ENCODE data around the gene PTGR2. TPM values are rescaled to one million over a fixed set of nuclear protein-coding genes. Genes with fewer than 3 reads are reported as not detected.
"Not testable (repeated sequence)": the region's sequence is repeated elsewhere in the genome, so short reads cannot be mapped to it uniquely, and the experiment has no call there.

The PTGR2 gene
- total RNA-seq, 3 donors from 2014 or later, result 11.4 to 23.2 (median 17.2) TPM

GRCh38 chr14:73863209-73863608 lies 11.6 kb downstream of the PTGR2 start:
- H3K9me3 ChIP-seq, result no peaks in the 10 kb centered on the region
- intact Hi-C loops (cut with DNase I, micrococcal nuclease), result no loop called here
- no peaks in the 10 kb centered on the region for H3K36me3 ChIP-seq (ENCODE audit: low read depth)
- H3K4me3 ChIP-seq, result no peak overlapping the region
- no peak for DNase-seq
- ATAC-seq, result no peak
- H3K4me1 ChIP-seq (ENCODE audit: low read depth), result no peaks in the 10 kb centered on the region
- TF ChIP-seq, protein P1, sequence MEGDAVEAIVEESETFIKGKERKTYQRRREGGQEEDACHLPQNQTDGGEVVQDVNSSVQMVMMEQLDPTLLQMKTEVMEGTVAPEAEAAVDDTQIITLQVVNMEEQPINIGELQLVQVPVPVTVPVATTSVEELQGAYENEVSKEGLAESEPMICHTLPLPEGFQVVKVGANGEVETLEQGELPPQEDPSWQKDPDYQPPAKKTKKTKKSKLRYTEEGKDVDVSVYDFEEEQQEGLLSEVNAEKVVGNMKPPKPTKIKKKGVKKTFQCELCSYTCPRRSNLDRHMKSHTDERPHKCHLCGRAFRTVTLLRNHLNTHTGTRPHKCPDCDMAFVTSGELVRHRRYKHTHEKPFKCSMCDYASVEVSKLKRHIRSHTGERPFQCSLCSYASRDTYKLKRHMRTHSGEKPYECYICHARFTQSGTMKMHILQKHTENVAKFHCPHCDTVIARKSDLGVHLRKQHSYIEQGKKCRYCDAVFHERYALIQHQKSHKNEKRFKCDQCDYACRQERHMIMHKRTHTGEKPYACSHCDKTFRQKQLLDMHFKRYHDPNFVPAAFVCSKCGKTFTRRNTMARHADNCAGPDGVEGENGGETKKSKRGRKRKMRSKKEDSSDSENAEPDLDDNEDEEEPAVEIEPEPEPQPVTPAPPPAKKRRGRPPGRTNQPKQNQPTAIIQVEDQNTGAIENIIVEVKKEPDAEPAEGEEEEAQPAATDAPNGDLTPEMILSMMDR (IDR thresholded peaks at IDR 0.05), result no peak

DNA sequence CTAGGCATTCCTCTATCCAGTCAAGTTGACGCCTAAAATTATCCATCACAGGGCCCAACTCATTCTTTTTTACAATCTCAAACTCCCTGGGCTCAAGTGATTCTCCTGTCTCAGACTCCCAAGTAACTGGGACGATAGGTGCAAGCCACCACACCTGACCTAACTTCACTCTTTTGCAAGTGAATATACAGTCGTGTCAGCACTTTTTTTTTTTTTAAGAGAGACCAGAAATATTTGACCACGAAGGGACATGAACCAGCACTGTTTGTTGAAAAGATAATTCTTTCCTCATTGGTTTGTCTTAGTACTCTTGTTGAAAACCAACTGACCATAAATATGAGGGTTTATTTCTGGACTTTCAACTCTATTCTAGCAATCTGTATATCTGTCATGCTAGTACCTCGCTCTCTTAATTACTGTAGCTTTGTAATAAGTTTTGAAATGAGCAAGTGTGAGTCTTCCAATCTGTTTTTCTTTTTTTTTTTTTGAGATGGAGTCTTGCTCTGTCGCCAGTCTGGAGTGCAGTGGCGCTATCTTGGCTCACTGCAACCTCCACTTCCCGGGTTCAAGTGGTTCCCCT lies 14.0 kb downstream of the PTGR2 start:
- Histone ChIP-seq H3K4me3 (no peak overlapping the region), H3K4me1 (ENCODE audit: low read depth) (no peaks in the 10 kb centered on the region), H3K36me3 (ENCODE audit: low read depth) (no peaks in the 10 kb centered on the region), H3K9me3 (no peaks in the 10 kb centered on the region)
- TF ChIP-seq, protein P1 (IDR thresholded peaks at IDR 0.05), result no peak
- ATAC-seq, result no peak
- no peak for DNase-seq
- intact Hi-C loops (cut with DNase I, micrococcal nuclease), result no loop called here

- DNase-seq; ATAC-seq; H3K4me1 ChIP-seq (ENCODE audit: low read depth); H3K4me3 ChIP-seq; H3K36me3 ChIP-seq (ENCODE audit: low read depth); intact Hi-C loops (cut with DNase I, micrococcal nuclease); H3K9me3 ChIP-seq: not testable (repeated sequence)
Observed at GRCh38 chr14:73869754-73870153, 18.1 kb downstream of the PTGR2 start.

DNA sequence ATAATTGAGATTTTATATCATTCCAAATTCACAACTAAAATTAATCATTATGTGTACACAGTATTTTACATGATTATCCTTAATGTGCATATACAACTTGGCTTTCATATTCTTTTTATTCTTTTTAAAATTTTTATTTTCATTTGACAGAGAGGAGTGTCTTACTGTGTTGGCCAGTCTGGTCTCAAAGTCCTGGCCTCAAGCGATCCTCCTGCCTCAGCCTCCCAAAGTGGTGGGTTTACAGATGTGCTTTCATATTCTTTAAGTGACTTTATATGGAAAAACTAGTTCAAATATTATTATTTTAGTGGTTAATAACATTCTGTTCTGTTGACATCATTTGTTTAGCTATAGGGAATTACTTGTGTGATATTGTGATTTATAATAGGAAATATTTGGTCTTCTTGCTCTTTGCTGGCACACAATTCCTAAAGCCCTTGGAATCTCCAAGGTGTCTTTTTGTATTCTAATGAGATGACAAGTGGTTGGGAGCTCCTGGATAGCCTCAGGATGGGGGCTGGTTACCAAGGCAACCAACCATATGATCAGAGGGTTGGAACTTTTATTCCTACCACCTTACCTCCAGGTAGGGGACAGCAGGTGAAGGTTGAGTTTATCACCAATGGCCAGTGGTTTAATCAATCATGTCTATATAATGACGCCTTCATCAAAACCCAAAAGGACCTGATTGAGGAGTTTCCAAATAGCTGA lies 19.0 kb downstream of the PTGR2 start:
- no peak for ATAC-seq
- H3K4me1 ChIP-seq (ENCODE audit: low read depth), result no peaks in the 10 kb centered on the region
- DNase-seq, result no peak
- intact Hi-C loops (cut with DNase I, micrococcal nuclease), result no loop called here
- no peaks in the 10 kb centered on the region for H3K9me3 ChIP-seq
- H3K4me3 ChIP-seq, result no peak overlapping the region
- TF ChIP-seq, protein P1 (IDR thresholded peaks at IDR 0.05), result no peak
- H3K36me3 ChIP-seq (ENCODE audit: low read depth), result no peaks in the 10 kb centered on the region

- ATAC-seq (no peak), DNase-seq (no peak)
- TF ChIP-seq, protein P1 (IDR thresholded peaks at IDR 0.05), result no peak
- H3K4me1 ChIP-seq (ENCODE audit: low read depth), result no peaks in the 10 kb centered on the region
- H3K36me3 ChIP-seq (ENCODE audit: low read depth), result no peaks in the 10 kb centered on the region
- H3K4me3 ChIP-seq, result no peak overlapping the region
- H3K9me3 ChIP-seq, result no peaks in the 10 kb centered on the region
- intact Hi-C loops (cut with DNase I, micrococcal nuclease), result no loop called here
Observed at GRCh38 chr14:73873660-73874059, 22.0 kb downstream of the PTGR2 start.

- DNase-seq, result no peak
- H3K4me1 ChIP-seq (ENCODE audit: low read depth), result no peaks in the 10 kb centered on the region
- TF ChIP-seq, protein P1 (IDR thresholded peaks at IDR 0.05), result no peak
- ATAC-seq, result no peak
- no peaks in the 10 kb centered on the region for H3K9me3 ChIP-seq
- no peaks in the 10 kb centered on the region for H3K36me3 ChIP-seq (ENCODE audit: low read depth)
- H3K4me3 ChIP-seq, result no peak overlapping the region
- intact Hi-C loops (cut with DNase I, micrococcal nuclease), result no loop called here
Observed at GRCh38 chr14:73877790-73878189, 26.2 kb downstream of the PTGR2 start.

Measured in mucosa of descending colon (tissue), 3 donors.